Panc1 (cell line): ENCODE results near the gene MT1X. TPM values are rescaled to one million over a fixed set of nuclear protein-coding genes. Genes with fewer than 3 reads are reported as not detected.
"Not testable (repeated sequence)": the region's sequence is repeated elsewhere in the genome, so short reads cannot be mapped to it uniquely, and the experiment has no call there.

ENCODE experiments used
- ATAC-seq: fragments of 200-7000 bp; cut with Tn5 transposase; 2 replicates; pipeline ENCODE4 v1.9.1; 2020; ENCODE audit warnings: mild to moderate bottlenecking, moderate library complexity
- BruUV-seq: library from RNA; stranded (reverse); fragments of 400-500 nt; replicated peaks from 2 replicates; lab custom pipeline; 2021; lab: Mats Ljungman, UMichigan
- CTCF ChIA-PET: fragments of 300-600 bp; sonication (Branson Sonifier 250); formaldehyde crosslinking; loops from one replicate; lab custom pipeline; 2022; ENCODE audit warnings: antibody characterized with exemption; lab: Charles Lee
- POLR2A ChIA-PET: fragments of 300-600 bp; sonication (Branson Sonifier 250); formaldehyde crosslinking; loops from one replicate; lab custom pipeline; 2022; ENCODE audit warnings: antibody characterized with exemption; lab: Charles Lee
- DNase-seq: peaks from one replicate; pipeline ENCODE4 v3.0.0-alpha.2; 2010; ENCODE audit warnings: low read depth, low spot score
- H3K27ac ChIP-seq: 2 replicates; pipeline ENCODE4 v1.5.1; 2011; ENCODE audit warnings: mild to moderate bottlenecking, low read length, inconsistent platforms
- H3K27me3 ChIP-seq: fragments of 200-500 bp; sonication (Bioruptor generic); 2 replicates; pipeline ENCODE4 v1.6.0; 2014; ENCODE audit warnings: low read length, inconsistent platforms; ENCODE audit not compliant: control insufficient read depth, insufficient read depth
- H3K36me3 ChIP-seq: fragments of 200-500 bp; sonication (Bioruptor generic); 2 replicates; pipeline ENCODE4 v1.5.1; 2014; ENCODE audit warnings: inconsistent platforms, mild to moderate bottlenecking, low read length, moderate library complexity; ENCODE audit not compliant: control insufficient read depth, insufficient read depth
- H3K4me1 ChIP-seq: 2 replicates; pipeline ENCODE4 v1.5.1; 2011; ENCODE audit warnings: inconsistent platforms, mild to moderate bottlenecking, low read length, moderate library complexity; ENCODE audit not compliant: control insufficient read depth, insufficient read depth
- H3K4me3 ChIP-seq, 2 experiments: 2 replicates each; pipeline ENCODE4 v1.5.1; 2011 to 2012; ENCODE audit warnings: low read depth in 2 of 2, low read length in 2 of 2, mild to moderate bottlenecking in 2 of 2, inconsistent platforms in 1 of 2, moderate library complexity in 1 of 2
- H3K9me3 ChIP-seq: fragments of 200-500 bp; sonication (Bioruptor generic); 2 replicates; pipeline ENCODE4 v1.5.1; 2014; ENCODE audit warnings: low read depth, mild to moderate bottlenecking, inconsistent platforms, low read length, moderate library complexity; ENCODE audit not compliant: control insufficient read depth, insufficient read depth
- CTCF ChIP-seq: fragments of 450-650 bp; IDR thresholded peaks from 2 replicates; pipeline ENCODE4 v1.5.1; 2017; ENCODE audit warnings: mild to moderate bottlenecking
- POLR2AphosphoS5 ChIP-seq: IDR thresholded peaks from 2 replicates; pipeline ENCODE4 v1.6.1; 2012; ENCODE audit warnings: mild to moderate bottlenecking, low read depth, low read length, moderate library complexity
- REST ChIP-seq, 2 experiments: IDR thresholded peaks; 2 replicates each; pipeline ENCODE4 v1.6.1; 2011 to 2012; ENCODE audit warnings: low read depth in 2 of 2, control low read depth in 1 of 2, low read length in 1 of 2, mild to moderate bottlenecking in 1 of 2, moderate library complexity in 1 of 2; ENCODE audit not compliant: insufficient read depth in 1 of 2
- SIN3A ChIP-seq: IDR thresholded peaks from 2 replicates; pipeline ENCODE4 v1.6.1; 2012; ENCODE audit warnings: low read depth, mild to moderate bottlenecking, low read length, moderate library complexity, borderline replicate concordance; ENCODE audit not compliant: insufficient read depth
- TCF7L2 ChIP-seq: IDR thresholded peaks from 2 replicates; pipeline ENCODE4 v1.6.1; 2011; ENCODE audit warnings: mild to moderate bottlenecking, low read depth, low read length, inconsistent platforms
- in situ Hi-C: cut with HindIII; loops from 2 replicates; pipeline ENCODE4 v1.10.0; 2016; ENCODE audit warnings: low sequenced_read_pairs, low pct_unique_long_range_greater_than_20kb
- intact Hi-C: fragments of 100-400 bp; cut with micrococcal nuclease; formaldehyde crosslinking; loops from one replicate; pipeline ENCODE4 v1.10.0; 2022; ENCODE audit not compliant: unreplicated experiment
- total RNA-seq: library from RNA; stranded (reverse); gene quantifications from one replicate; pipeline ENCODE4 v1.2.1, GENCODE V29; 2021; ENCODE audit not compliant: unreplicated experiment

Gene MT1X
- total RNA-seq, 1 experiment from 2014 or later = 25.9 TPM

GRCh38 chr16:56716761-56717160 is 34.5 kb downstream of the MT1X start:
- H3K4me1 ChIP-seq = 0 out of 2 replicates have a peak, but pooled peaks cover 5% of the 10 kb centered on the region
- no peak for TF ChIP-seq CTCF
- TF ChIP-seq POLR2AphosphoS5 = no peak
- no peak overlapping the region for H3K4me3 ChIP-seq
- no peaks in the 10 kb centered on the region for H3K9me3 ChIP-seq
- in situ Hi-C loops (no loop called here), intact Hi-C loops (no loop called here)
- CTCF ChIA-PET = no interaction called here
- no peak overlapping the region for H3K27ac ChIP-seq
- ATAC-seq (no peak), DNase-seq (no peak)
- no peaks in the 10 kb centered on the region for H3K36me3 ChIP-seq
- no peaks in the 10 kb centered on the region for H3K27me3 ChIP-seq
- POLR2A ChIA-PET = no interaction called here
- BruUV-seq = no TSS peak

GRCh38 chr16:56717532-56717931 is 35.3 kb downstream of the MT1X start:
- POLR2A ChIA-PET, DNase-seq, intact Hi-C loops, H3K27me3 ChIP-seq, H3K9me3 ChIP-seq, H3K27ac ChIP-seq, ATAC-seq, BruUV-seq, CTCF ChIA-PET, H3K36me3 ChIP-seq, in situ Hi-C loops, H3K4me1 ChIP-seq, H3K4me3 ChIP-seq: not testable (repeated sequence)

GRCh38 chr16:56722200-56722842 is 40.1 kb downstream of the MT1X start:
- no TSS peak for BruUV-seq
- CTCF ChIA-PET = no interaction called here
- DNase-seq = no peak
- no peaks in the 10 kb centered on the region for H3K9me3 ChIP-seq
- intact Hi-C loops = no loop called here
- no peak overlapping the region for H3K27ac ChIP-seq
- H3K4me3 ChIP-seq = no peak overlapping the region
- POLR2A ChIA-PET = no interaction called here
- no peaks in the 10 kb centered on the region for H3K36me3 ChIP-seq
- in situ Hi-C loops = no loop called here
- H3K4me1 ChIP-seq = no peaks in the 10 kb centered on the region
- no peak for ATAC-seq
- H3K27me3 ChIP-seq = no peaks in the 10 kb centered on the region
- TF ChIP-seq CTCF (no peak), POLR2AphosphoS5 (no peak), TCF7L2 (no peak), SIN3A (no peak), REST (IDR thresholded peaks at IDR 0.05; ENCODE audit: insufficient read depth in 1 of 2, low read depth in 2 of 2, low read length in 1 of 2) (no peak)
